Activated T-cell treated with anti-CD3 and anti-CD28 coated beads for 24 hours (primary cell): ENCODE measurements around the gene SSTR5.

Experiments used
- DNase-seq: peaks from one replicate; pipeline ENCODE4 v3.0.0-alpha.2; 2020; ENCODE audit warnings: low read depth

SSTR5 gene

GRCh38 chr16:1039762-1040161, 32.8 kb upstream of the SSTR5 start:
- DNase-seq: no peak

DNA sequence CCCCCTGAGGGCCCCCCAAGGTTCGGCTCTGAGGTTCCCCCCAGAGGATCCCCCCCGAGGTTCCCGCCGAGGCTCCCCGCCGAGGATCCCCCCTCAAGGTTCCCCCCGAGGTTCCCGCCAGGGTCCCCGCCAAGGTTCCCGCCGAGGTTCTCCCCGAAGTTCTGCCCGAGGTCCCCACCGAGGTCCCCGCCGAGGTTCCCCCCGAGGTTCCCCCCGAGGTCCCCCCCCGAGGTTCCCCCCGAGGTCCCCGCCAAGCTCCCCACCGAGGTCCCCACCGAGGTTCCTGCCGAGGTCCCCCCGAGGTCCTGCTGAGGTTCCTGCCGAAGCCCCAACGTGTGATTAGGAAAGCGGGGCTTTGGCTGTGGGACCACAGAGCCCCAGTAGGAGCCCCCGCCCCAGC, 32.2 kb upstream of the SSTR5 start:
- no peak for DNase-seq

GRCh38 chr16:1042049-1042744, 30.4 kb upstream of the SSTR5 start:
- DNase-seq: no peak

DNA sequence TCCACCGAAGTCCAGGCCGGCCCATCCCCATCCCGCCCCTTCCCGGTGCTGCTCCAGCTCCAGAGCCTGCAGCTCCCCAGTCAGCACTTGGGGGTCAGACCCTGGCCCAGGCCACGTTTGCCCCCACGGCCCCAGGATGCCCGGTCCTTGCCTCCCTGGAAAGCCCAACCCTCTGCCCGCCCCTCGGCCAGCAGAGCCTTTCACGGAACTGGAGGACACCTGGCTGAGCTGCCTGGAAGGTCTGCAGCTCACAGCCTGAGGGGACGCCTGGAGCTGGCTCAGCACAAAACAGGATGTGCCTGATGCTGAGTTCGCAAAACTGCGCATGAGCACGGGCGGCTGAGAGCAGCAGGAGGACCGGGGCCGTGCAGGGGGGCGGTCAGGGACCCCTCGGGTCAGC, 29.7 kb upstream of the SSTR5 start:
- no peak for DNase-seq

DNA sequence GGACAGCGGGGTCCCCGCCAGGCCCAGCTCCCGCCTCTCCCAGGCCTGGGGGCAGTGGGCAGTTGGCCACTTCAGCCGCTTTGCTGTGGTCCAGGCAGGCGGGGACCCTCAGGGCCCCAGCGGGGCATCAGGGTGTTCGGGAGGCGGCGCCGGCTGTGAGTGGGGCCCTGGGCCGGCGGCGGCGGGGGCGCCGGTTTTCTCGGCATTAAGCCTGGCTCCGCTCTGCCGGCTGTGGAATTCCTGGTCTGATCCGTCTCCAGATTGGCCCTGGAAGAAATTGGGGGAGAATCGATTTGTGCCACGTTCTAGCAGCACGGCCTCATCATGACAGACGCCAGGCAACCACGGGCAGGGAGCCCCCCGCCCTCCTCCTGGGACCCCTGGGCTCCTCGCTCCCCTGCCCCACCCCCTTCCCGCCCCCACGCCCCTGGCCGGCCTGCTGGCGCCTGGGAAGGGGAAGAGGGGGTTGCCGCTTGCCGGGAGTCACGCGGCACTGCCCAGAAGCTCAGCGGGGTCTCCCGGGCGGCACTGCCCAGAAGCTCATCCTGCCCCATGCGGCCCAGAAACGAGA, 28.6 kb upstream of the SSTR5 start:
- no peak for DNase-seq

DNA sequence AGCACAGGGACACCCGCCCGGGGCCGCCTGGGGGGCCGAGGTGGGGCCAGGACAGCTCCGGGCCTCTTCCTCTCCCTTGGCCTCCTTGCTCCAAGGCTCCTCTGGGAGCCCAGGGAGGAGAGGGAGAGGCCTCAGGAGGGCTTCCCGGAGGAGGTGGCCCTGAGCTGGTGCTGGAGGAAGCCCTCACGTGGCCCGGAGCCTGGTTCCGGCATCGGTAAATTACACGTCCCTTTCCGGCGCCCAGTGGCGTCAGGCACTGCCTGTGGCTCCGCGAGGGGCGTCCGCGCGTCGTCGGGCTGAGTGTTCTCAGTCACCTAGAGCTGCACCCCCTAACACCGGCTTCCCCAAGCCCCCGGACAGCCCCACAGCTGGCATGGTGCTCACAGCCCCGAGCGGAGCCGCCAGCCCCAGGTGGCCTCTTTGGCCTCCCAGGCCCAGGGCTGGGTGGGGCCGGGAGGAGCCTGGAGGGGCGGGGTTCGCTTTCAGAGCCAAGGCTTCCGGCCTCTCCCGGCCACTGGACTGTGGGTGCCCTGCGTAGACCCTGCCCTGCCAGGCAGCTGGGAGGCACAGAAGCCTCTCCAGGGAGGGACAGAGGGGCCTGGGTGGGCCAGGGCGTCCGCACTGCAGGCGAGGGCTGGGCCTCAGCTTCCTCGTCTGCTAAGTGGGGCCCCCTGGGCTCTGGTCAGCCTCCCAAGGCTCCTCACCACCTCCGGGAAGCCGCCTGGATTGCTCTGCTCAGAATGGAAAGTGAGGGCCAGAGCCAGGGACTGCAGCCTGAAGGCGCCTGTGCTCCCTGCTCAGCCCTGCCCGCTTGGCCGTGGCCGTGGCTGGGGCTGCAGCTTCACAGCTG, 27.9 kb upstream of the SSTR5 start:
- DNase-seq: no peak

GRCh38 chr16:1045310-1045992, 27.1 kb upstream of the SSTR5 start:
- DNase-seq: no peak

GRCh38 chr16:1045993-1046911, 26.3 kb upstream of the SSTR5 start:
- no peak for DNase-seq

- DNase-seq: no peak
Observed at GRCh38 chr16:1047123-1047522, 25.4 kb upstream of the SSTR5 start.

GRCh38 chr16:1047801-1048200, 24.7 kb upstream of the SSTR5 start:
- no peak for DNase-seq

DNA sequence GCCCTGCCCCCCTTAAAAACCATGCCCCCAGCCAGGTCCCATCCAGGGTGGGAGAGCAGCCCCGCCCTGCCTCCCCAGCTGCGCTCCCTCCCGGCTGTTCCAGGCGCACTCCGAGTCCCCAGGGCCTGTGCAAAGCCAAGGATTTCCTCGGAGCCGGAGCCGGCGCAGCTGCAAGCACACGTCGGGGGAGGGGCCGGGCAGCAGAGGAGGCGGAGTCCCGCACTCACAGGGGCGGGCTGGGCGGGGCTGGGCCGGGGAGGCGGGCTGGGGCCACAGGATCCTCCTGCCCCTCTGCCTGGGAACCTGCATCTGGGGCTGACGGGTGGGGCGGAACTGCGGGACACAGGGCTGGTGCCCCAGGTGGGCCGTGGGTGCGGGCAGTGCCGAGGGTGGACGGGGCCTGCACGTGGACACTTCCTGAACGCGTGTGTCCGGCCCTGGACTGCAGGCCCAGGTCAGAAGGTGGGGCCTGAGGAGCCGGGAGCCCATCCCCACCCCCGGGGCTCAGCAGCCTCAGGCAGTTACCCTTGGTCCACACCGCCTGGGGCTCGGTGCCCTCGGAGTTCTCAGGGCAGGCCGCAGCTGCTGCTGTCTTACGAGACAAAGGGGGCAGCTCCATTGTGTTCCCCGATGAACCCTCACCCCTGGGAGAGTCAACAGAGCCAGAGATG, 24.0 kb upstream of the SSTR5 start:
- DNase-seq: no peak

- no peak for DNase-seq
Observed at GRCh38 chr16:1049113-1049975, 23.2 kb upstream of the SSTR5 start.

DNA sequence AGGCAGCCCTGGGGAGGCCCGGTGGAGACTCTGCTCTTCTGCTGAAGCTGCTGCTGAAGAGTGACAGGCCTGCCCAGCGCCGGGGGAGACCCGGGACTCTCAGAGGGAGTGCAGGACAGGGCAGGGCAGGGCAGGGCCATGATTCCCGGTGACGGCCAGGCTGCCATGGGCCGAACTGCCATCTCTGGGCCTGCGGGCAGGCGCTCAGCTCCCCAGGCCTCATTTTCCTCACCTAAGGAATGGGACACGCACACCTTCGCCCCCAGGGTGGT, 22.6 kb upstream of the SSTR5 start:
- no peak for DNase-seq

- DNase-seq: no peak
Observed at GRCh38 chr16:1050516-1050915, 22.0 kb upstream of the SSTR5 start.

GRCh38 chr16:1050921-1051320, 21.6 kb upstream of the SSTR5 start:
- DNase-seq: no peak

DNA sequence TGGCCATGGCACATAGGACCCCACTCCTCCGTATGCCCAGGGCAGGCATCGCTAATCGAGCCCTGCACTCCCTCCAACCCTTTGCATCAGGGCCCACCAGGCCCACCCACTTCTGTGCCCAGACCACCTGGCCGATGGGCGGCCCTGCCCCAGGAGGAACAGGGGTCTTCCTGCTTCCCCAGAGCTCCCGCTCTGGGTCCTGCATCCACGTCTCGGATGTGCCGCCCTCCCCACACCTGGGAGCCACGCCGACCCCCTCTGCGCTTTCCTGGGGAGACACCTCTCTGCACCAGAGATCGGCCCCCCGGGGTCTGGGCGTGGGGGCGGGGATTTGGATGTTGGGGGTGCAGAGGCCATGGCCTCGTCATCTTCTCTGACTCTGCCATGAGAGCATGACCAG, 21.1 kb upstream of the SSTR5 start:
- DNase-seq: no peak

DNA sequence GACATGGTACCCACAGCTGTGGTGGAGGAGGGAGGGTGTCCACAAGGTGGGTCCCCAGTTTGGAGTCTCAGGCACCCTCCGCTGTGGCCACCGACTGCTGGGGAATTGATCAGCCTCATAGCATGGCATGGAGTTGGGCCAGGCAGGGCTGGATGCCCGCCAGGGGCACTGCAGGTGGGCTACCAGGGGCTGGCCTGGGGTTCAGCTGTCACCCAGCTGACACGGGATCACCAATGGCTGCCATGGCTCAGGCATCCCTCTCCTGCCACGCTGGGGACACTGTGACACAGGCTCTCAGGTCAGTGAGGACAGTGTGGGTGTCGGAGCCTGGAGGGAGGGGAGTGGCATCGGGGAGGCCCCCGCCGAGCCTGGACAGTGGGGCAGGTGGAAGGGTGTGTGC, 19.8 kb upstream of the SSTR5 start:
- DNase-seq: no peak

GRCh38 chr16:1053121-1053521, 19.4 kb upstream of the SSTR5 start:
- no peak for DNase-seq

DNA sequence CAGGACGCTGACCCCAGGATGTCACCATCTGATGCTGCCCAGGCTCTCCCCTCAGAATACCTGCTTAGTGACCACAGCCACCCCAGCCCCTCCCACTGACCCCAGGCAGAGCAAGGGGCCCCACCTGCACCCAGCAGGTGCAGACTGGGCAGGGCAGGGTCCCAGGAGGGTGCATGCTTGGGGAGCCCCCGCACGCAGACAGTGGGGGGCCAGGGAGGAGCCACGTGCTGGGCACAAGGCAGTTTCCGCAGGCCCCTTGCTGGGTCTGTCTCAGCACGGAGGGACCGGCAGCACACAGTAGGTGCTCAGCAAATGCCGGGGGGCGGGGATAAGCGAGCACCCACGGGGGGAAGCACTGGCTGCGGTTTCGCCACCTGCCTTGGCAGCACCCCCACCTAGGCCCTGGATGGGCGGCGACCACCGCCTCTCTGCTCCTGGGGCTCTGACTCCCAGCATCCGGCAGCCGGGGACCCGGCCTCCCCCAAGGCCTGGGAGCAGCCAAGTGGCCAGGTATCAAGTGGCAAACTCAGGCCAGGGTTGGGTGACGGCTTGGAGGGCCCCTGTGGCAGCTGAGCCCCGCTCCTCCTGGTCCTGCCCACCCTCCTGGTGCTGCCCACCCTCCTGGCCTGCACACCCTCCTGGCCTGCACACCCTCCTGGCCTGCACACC, 18.7 kb upstream of the SSTR5 start:
- no peak for DNase-seq
